WI38 (cell line): Measurements from ENCODE around the gene NKIRAS2.

ENCODE experiments used
- H3K4me3 ChIP-seq: 2 replicates; pipeline ENCODE4 v1.5.1; 2011; ENCODE audit warnings: low read depth, mild to moderate bottlenecking, control low read depth, low read length
- TF ChIP-seq, protein P1 (sequence below): IDR thresholded peaks from 2 replicates; pipeline ENCODE4 v1.5.1; 2012; ENCODE audit warnings: low read depth, mild to moderate bottlenecking, control low read depth, low read length

Gene NKIRAS2

DNA sequence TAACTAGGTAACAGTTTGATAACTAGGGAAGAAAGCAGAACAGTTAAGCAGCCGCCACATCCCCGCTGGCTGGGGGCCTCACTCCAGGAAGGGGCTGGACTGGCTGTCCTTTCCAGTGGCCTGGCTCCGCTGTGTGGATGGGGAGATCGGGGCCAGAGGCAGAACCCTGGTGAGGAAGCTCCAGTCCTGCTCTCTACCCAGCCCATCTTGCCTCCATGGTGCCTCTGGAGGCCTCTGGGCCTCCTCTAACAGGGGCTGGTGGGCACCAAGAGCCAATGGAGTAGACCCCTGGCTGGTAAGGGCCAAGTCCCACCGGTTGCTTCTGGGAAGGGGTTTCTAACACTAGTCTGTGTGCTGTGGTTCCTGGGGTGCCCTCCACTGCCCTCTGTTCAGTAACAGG is 45.2 kb upstream of the NKIRAS2 start:
- H3K4me3 ChIP-seq = no peak overlapping the region
- TF ChIP-seq, protein P1, sequence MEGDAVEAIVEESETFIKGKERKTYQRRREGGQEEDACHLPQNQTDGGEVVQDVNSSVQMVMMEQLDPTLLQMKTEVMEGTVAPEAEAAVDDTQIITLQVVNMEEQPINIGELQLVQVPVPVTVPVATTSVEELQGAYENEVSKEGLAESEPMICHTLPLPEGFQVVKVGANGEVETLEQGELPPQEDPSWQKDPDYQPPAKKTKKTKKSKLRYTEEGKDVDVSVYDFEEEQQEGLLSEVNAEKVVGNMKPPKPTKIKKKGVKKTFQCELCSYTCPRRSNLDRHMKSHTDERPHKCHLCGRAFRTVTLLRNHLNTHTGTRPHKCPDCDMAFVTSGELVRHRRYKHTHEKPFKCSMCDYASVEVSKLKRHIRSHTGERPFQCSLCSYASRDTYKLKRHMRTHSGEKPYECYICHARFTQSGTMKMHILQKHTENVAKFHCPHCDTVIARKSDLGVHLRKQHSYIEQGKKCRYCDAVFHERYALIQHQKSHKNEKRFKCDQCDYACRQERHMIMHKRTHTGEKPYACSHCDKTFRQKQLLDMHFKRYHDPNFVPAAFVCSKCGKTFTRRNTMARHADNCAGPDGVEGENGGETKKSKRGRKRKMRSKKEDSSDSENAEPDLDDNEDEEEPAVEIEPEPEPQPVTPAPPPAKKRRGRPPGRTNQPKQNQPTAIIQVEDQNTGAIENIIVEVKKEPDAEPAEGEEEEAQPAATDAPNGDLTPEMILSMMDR = no peak

DNA sequence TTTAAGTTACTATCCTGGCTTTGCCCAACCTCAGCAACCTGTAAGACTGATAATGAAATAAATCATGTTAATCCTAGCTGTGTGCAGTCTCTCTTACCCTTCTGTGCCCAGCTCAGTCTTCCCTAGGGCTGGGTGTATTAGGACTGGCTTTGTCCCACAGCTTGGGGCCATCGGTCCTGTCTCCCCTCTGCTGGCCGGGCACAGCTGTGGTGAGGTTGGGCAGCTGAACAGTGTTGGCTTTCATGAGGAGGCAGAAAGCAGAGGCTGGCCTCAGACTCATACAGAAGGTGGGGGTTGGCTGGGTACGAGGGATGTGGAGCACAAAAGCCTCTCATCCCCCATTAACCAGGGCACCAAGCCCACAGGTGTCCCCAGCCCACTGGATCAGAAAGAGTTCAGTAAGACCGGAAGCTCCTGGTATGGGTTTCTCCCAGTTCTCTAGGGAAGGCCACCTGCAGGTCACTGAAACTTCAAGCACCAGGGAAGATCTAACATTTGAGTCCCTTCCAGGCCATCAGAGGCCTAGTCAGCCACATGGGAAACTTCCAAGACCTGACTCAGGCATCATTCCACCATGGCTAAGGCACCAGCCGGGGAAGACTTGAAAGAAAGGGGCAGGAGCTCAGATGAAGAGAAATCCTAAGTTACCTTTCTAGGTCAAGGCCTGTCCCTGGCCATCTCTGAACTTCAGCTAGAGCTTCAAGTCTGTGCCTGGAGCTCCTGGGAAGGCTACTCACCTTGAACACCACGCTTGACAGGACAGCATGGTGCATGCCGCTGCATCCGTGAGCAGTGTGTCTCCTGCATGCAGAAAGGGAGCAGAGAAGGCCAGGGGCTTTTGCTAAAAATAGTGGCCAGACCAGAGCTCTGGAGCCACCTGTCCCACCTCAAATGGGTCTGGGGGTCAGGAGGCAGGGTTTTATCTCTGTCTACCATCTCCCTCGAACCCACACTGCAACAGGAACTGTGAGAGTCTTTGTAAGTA is 44.5 kb upstream of the NKIRAS2 start:
- H3K4me3 ChIP-seq = no peak overlapping the region
- TF ChIP-seq, protein P1 = no peak

DNA sequence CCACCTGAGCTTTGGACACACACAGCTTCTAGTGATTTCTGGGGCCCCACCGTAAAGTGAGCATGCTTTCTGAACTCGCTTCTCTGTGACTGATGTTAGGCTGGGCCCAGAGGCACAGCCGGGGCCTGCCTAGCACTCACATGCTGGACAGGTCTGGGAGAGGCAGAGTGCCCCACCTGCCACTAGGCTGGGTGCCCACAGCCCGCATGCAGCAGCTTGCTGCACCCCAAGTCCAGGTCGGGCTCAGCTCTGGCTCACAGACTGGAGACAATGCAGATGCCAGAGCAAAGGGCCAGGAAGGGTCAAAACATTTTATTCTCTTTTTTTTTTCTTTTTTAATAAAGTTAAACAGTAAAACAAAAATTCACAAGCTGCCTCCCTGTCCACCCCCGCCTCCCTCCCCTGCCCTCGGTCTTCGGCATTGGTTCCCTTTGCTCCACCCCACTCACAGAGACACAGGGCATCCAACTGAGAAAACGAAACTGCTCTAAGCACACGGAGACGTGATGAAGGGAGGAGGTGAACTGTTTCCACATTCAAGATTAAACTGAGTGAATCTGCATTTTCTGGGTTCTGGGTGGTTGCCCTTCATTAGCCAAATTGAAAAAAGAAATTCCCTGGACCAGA is 43.6 kb upstream of the NKIRAS2 start:
- H3K4me3 ChIP-seq = no peak overlapping the region
- TF ChIP-seq, protein P1 = no peak

DNA sequence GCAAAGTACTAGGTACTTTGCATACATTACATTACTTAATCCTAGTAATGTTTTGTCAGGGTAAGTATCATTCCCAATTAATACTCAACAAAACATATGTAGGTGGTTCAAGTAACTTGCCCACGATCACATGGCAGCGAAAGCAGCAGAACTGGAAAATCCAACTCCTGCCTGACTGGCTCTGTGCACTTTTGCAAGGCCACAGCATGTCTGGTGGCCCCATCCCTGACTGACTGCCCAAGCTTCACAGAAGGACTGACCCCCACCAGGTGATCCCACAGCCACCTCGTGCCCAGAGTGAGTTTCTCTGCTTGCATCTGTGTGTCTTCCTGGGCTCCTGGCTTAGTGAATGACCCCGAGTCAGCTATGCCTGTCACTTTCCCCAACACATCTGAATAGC is 41.9 kb upstream of the NKIRAS2 start:
- H3K4me3 ChIP-seq = no peak overlapping the region

DNA sequence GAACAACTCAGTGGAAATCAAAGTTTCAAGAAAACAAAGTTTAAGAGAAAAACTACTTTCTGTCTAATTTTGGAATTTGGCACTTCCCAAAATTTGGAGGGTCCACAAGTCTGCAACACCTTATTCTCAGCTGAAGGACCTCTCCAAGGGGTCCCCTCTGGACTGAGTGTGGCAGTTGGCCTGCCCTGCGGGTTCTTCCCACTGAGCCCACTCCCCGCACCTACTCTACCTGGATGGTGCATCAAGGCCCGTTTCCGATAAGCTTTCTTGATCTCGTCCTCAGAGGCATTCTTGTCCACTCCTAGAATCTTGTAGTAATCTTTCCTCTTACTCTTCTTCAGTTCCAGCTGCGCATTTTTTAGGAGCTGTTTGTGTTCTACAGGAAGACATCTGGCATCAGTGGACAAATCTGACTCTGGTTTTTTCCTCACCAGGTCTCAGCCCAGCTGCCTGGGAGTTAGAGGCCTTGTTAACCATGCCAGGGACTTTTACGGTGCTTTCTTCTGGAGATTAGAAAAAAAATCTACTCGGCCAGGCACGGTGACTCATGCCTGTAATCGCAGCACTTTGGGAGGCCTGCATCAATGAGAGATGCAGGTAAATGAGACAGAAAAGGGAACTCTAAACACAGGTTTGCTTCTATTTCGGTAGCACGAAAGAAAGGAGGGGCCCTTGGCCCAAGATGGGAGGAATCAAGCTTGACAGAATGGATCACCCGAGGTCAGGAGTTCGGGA is 37.7 kb upstream of the NKIRAS2 start:
- no peak overlapping the region for H3K4me3 ChIP-seq
- TF ChIP-seq, protein P1 = no peak

More for the DNA sequence above, 41.9 kb upstream of the NKIRAS2 start:
- TF ChIP-seq, protein P1 = no peak

DNA sequence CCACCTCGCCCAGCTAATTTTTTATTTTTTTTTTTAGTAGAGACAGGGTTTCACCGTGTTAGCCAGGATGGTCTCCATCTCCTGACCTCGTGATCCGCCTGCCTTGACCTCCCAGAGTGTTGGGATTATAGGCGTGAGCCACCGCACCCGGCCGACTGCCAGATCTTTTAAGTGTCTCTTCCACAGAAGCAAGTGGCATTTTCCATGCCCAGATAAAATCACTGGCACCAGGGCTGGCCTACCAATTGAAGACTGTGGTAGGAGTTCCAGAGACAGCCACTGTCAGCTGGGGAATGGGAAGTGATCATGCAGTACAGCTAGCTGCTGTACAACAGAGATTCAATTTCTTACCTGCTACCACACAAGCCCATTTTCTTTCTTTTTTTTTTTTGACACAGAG is 35.4 kb upstream of the NKIRAS2 start:
- TF ChIP-seq, protein P1 = no peak
- no peak overlapping the region for H3K4me3 ChIP-seq
